Smooth muscle cell of the brain vasculature (primary cell): Measurements from ENCODE around the gene WNT5B.
"Not testable (repeated sequence)": the region's sequence is repeated elsewhere in the genome, so short reads cannot be mapped to it uniquely, and the experiment has no call there.

Source experiments
- DNase-seq: peaks from one replicate; pipeline ENCODE4 v3.0.0-alpha.2; 2012; ENCODE audit warnings: low read depth, low spot score

The WNT5B gene

GRCh38 chr12:1598757-1599156 is 30.3 kb upstream of the WNT5B start:
- no peak for DNase-seq

GRCh38 chr12:1602706-1603105 is 26.3 kb upstream of the WNT5B start:
- not testable (repeated sequence) for DNase-seq

GRCh38 chr12:1603269-1603993 is 25.6 kb upstream of the WNT5B start:
- DNase-seq = no peak

- DNase-seq = no peak
Measured at GRCh38 chr12:1604464-1604863, 24.6 kb upstream of the WNT5B start.

- DNase-seq = no peak
Measured at GRCh38 chr12:1605129-1606020, 23.7 kb upstream of the WNT5B start.

GRCh38 chr12:1606021-1606622 is 22.9 kb upstream of the WNT5B start:
- DNase-seq = no peak

GRCh38 chr12:1607940-1608712 is 20.9 kb upstream of the WNT5B start:
- no peak for DNase-seq

- no peak for DNase-seq
Measured at GRCh38 chr12:1608713-1609119, 20.3 kb upstream of the WNT5B start.

GRCh38 chr12:1610072-1610643 is 18.9 kb upstream of the WNT5B start:
- no peak for DNase-seq

GRCh38 chr12:1611803-1612572 is 17.0 kb upstream of the WNT5B start:
- DNase-seq = no peak

GRCh38 chr12:1613860-1614259 is 15.2 kb upstream of the WNT5B start:
- no peak for DNase-seq

GRCh38 chr12:1614360-1614759 is 14.7 kb upstream of the WNT5B start:
- DNase-seq = no peak

GRCh38 chr12:1616233-1617066 is 12.6 kb upstream of the WNT5B start:
- DNase-seq = no peak

- DNase-seq = no peak
Measured at GRCh38 chr12:1618489-1618888, 10.5 kb upstream of the WNT5B start.

GRCh38 chr12:1619159-1619558 is 9.9 kb upstream of the WNT5B start:
- DNase-seq = no peak

GRCh38 chr12:1619587-1619986 is 9.4 kb upstream of the WNT5B start:
- no peak for DNase-seq

GRCh38 chr12:1620092-1620491 is 8.9 kb upstream of the WNT5B start:
- no peak for DNase-seq

GRCh38 chr12:1622406-1622805 is 6.6 kb upstream of the WNT5B start:
- DNase-seq = no peak

GRCh38 chr12:1629338-1630132 is 504 bp downstream of the WNT5B start:
- no peak for DNase-seq
